Mucosa of descending colon (tissue), 3 donors: ENCODE measurements around the gene OBSCN. TPM values are rescaled to one million over a fixed set of nuclear protein-coding genes. Genes with fewer than 3 reads are reported as not detected.

Source experiments
- ATAC-seq: fragments of 200-7000 bp; cut with Tn5 transposase; one replicate; pipeline ENCODE4 v1.9.1; 2020; ENCODE audit warnings: mild to moderate bottlenecking, moderate library complexity
- DNase-seq, 3 donors: peaks; one replicate each; pipeline ENCODE4 v3.0.0-alpha.2; 2020
- H3K36me3 ChIP-seq: fragments of 200-600 bp; one replicate; pipeline ENCODE4 v1.8.0; 2021; ENCODE audit warnings: low read depth, mild to moderate bottlenecking
- H3K4me1 ChIP-seq: fragments of 200-600 bp; one replicate; pipeline ENCODE4 v1.8.0; 2021; ENCODE audit warnings: low read depth, mild to moderate bottlenecking
- H3K4me3 ChIP-seq: fragments of 200-600 bp; one replicate; pipeline ENCODE4 v1.8.0; 2021; ENCODE audit warnings: mild to moderate bottlenecking
- H3K9me3 ChIP-seq: fragments of 200-600 bp; one replicate; pipeline ENCODE4 v1.8.0; 2021; ENCODE audit warnings: mild to moderate bottlenecking
- intact Hi-C, 2 donors: fragments of 100-400 bp; cut with DNase I in 1 of 2; cut with micrococcal nuclease in 1 of 2; formaldehyde crosslinking; loops; one replicate each; pipeline versions ENCODE4 v1.11.0 to v1.11.1; 2022; cut with DNase I, micrococcal nuclease
- long read RNA-seq, 2 donors: library from polyadenylated mRNA; unstranded; transcript quantifications; one replicate each; pipeline ENCODE4 v2.0.0, GENCODE V29; 2019 to 2021
- total RNA-seq, 3 donors: library from RNA; stranded (reverse); fragmentation: NEBNext Ultra II Directional in 2 of 3; extraction: Animal tissue kit (Norgen Biotek cat#: 25700) in 2 of 3; gene quantifications; one replicate each; pipeline versions ENCODE4 v1.2.1 to v1.2.4, GENCODE V29; 2021 to 2023
- TF ChIP-seq, protein P1 (sequence below): fragments of 200-600 bp; IDR thresholded peaks from one replicate; pipeline ENCODE4 v1.8.0; 2022; ENCODE audit warnings: antibody characterized with exemption, mild to moderate bottlenecking
- donor health status: DM: no; HTN: no; CAD: no; lungs with moderate emphysema.
- donor health status: DM: no; HTN: no; CAD: no.
- donor health status: DM: no; HTN: yes; CAD: no.

OBSCN gene, protein sequence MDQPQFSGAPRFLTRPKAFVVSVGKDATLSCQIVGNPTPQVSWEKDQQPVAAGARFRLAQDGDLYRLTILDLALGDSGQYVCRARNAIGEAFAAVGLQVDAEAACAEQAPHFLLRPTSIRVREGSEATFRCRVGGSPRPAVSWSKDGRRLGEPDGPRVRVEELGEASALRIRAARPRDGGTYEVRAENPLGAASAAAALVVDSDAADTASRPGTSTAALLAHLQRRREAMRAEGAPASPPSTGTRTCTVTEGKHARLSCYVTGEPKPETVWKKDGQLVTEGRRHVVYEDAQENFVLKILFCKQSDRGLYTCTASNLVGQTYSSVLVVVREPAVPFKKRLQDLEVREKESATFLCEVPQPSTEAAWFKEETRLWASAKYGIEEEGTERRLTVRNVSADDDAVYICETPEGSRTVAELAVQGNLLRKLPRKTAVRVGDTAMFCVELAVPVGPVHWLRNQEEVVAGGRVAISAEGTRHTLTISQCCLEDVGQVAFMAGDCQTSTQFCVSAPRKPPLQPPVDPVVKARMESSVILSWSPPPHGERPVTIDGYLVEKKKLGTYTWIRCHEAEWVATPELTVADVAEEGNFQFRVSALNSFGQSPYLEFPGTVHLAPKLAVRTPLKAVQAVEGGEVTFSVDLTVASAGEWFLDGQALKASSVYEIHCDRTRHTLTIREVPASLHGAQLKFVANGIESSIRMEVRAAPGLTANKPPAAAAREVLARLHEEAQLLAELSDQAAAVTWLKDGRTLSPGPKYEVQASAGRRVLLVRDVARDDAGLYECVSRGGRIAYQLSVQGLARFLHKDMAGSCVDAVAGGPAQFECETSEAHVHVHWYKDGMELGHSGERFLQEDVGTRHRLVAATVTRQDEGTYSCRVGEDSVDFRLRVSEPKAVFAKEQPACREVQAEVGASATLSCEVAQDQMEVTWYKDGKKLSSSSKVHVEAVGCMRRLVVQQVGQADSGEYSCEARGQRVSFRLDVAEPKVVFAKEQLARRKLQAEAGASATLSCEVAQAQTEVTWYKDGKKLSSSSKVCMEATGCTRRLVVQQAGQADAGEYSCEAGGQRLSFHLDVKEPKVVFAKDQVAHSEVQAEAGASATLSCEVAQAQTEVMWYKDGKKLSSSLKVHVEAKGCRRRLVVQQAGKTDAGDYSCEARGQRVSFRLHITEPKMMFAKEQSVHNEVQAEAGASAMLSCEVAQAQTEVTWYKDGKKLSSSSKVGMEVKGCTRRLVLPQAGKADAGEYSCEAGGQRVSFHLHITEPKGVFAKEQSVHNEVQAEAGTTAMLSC (N-terminal part only)
- total RNA-seq: 10 to 100 TPM in 1 of 3 donors, 1 to 10 TPM in 2; 4.2 to 30.9 (median 7.5) TPM
- long read RNA-seq, donor 1, partial matches to known transcripts: 11 of 20 reads
- long read RNA-seq, donor 1, other reads (novel, unspliced or antisense): 8 of 20 reads
- long read RNA-seq, donor 2: 0 reads

DNA sequence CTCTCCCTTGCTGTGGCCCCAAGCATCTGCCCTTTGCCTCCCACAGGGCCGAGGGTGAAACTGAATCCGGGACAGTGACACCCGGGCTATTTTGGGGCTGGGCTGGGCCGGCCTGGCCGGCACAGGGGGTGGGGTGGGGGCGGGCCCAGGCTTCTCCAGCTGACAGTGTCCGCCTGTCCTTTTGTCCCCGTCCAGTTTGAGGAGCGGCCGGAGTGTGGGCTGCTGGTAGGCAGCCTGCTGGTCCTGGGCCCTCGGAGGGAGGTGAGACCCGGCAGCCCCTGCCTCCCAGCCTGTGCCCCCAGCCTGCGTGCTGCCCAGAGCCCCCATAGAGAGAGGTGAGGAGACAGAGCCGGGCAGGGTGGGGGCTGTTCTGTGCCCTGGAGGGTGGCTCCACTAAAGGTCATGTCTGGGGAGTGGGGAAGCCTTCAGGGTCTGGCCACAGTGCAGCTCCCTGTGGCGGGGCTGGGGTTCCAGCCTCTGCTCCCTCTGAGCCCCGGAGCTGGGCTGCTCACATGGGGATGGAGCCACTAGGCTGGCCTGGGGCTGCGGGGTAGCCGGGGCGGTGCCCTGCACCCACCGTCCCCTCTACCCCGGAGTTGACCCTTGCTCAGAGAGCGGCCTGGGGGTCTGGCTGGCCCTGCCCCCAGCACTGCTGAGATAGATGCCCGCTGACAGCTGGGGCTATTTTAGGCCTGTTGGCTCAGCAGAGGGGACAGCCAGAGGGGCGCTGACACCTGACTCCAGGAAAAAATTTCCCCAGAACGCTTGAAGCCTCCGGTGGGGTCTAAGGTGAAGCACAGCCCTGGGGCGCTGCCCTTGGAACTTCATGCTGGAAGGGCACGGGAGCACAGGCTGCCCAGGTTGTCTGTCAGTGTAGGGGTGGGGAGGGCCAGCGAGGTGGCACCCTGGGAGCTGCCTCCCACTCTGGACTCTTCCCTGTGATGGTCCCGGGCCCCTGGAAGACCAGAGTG is at the start of gene OBSCN:
Gene OBSCN (plus strand): TSS at position 194 of the 971 bp plus-strand sequence. CDS start 3,740 bp downstream, outside the sequence.
- Histone ChIP-seq H3K4me3 (no peak within 1 kb of the TSS), H3K9me3 (no peaks in the 10 kb centered on the region), H3K36me3 (no peaks in the 10 kb centered on the region), H3K4me1 (no peaks in the 10 kb centered on the region)
- TF ChIP-seq, protein P1, sequence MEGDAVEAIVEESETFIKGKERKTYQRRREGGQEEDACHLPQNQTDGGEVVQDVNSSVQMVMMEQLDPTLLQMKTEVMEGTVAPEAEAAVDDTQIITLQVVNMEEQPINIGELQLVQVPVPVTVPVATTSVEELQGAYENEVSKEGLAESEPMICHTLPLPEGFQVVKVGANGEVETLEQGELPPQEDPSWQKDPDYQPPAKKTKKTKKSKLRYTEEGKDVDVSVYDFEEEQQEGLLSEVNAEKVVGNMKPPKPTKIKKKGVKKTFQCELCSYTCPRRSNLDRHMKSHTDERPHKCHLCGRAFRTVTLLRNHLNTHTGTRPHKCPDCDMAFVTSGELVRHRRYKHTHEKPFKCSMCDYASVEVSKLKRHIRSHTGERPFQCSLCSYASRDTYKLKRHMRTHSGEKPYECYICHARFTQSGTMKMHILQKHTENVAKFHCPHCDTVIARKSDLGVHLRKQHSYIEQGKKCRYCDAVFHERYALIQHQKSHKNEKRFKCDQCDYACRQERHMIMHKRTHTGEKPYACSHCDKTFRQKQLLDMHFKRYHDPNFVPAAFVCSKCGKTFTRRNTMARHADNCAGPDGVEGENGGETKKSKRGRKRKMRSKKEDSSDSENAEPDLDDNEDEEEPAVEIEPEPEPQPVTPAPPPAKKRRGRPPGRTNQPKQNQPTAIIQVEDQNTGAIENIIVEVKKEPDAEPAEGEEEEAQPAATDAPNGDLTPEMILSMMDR: no peak
- DNase-seq (no peak), ATAC-seq (no peak)
- intact Hi-C loops: no loop called here

DNA sequence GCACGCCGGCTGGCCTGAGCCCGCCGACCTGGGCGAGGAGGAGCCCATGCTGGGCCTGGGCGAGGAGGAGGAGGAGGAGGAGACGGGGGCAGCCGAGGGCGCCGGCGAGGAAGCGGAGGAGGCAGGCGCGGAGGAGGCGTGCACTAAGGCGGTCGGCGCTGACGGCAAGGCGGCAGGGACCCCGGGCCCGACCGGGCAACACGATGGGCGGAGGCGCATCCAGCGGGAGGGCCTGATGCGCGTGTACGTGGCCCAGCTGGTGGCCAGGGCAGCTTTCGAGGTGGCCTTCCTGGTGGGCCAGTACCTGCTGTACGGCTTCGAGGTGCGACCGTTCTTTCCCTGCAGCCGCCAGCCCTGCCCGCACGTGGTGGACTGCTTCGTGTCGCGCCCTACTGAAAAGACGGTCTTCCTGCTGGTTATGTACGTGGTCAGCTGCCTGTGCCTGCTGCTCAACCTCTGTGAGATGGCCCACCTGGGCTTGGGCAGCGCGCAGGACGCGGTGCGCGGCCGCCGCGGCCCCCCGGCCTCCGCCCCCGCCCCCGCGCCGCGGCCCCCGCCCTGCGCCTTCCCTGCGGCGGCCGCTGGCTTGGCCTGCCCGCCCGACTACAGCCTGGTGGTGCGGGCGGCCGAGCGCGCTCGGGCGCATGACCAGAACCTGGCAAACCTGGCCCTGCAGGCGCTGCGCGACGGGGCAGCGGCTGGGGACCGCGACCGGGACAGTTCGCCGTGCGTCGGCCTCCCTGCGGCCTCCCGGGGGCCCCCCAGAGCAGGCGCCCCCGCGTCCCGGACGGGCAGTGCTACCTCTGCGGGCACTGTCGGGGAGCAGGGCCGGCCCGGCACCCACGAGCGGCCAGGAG is 49.5 kb upstream of the OBSCN start:
- intact Hi-C loops: no loop called here
- H3K9me3 ChIP-seq: no peaks in the 10 kb centered on the region
- TF ChIP-seq, protein P1: no peak
- H3K4me3 ChIP-seq: no peak overlapping the region
- peak in 2 of 3 donors; percentile 23 to 42 for DNase-seq
- H3K36me3 ChIP-seq: no peaks in the 10 kb centered on the region
- ATAC-seq: no peak
- peaks cover 3% of the 10 kb centered on the region for H3K4me1 ChIP-seq

DNA sequence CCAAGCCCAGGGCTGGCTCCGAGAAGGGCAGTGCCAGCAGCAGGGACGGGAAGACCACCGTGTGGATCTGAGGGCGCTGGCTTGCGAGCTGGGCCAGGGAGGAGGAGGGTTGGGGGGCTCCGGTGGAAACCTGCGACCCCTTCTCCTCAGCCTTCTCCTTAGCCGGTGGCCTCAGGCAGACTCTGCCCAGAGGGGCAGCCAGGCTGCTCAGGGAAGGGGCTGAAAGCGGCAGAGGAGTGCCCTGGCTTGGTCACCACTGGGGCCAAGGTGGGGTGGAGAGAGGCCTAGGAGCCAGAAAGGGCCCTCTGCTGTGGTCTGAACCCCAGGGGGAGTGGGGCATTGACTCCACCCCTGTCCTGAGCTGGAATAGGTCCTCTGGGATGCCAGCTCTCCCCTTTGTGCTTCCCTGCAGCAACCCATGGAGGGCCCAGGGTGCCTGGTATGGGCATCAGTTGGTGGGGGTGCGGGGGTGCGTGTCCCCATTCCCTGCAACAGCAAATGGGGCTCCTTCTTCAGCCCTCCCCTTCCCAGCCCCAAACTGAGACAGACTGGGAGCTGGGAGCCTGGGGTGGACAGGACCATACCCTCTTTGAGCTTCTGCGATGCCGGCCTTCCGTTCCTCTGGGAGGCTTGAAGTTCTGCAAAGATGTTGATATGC is 48.7 kb upstream of the OBSCN start:
- peaks cover 3% of the 10 kb centered on the region for H3K4me1 ChIP-seq
- no peaks in the 10 kb centered on the region for H3K9me3 ChIP-seq
- DNase-seq: peak in 1 of 3 donors; percentile 40
- no peaks in the 10 kb centered on the region for H3K36me3 ChIP-seq
- ATAC-seq: no peak
- H3K4me3 ChIP-seq: no peak overlapping the region
- intact Hi-C loops: no loop called here
- TF ChIP-seq, protein P1: no peak

DNA sequence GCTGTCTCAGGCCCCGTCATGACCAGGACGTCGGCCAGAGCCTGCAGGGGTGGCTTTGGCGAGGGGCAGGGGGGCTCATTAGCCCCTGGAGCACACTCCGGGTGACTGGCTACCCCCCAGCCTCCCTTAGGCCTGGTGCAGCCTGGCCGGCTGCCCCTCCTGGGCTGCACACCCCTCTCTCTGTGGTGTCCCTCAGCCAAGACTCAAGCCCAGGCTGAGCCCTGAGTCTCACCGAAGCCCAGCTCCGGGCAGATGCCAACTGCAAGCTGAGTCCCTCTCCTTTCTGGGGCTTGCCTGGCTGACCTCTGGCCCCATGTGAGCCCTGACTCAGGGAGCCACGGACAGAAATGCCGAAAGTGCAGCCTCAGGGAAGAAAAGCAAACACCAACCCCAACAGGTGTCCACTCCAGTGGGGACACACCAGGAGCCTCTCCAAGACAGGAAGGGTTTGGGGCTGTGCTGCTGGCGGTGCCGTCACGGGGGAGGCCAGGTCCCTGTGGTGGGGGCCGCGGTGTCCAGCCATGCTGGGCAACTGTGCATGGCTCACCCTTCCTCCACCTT is 47.6 kb upstream of the OBSCN start:
- no peaks in the 10 kb centered on the region for H3K9me3 ChIP-seq
- intact Hi-C loops: no loop called here
- no peak for ATAC-seq
- H3K36me3 ChIP-seq: no peaks in the 10 kb centered on the region
- peak in 2 of 3 donors; percentile 20 to 38 for DNase-seq
- H3K4me3 ChIP-seq: no peak overlapping the region
- TF ChIP-seq, protein P1: no peak
- H3K4me1 ChIP-seq: peaks cover 9% of the 10 kb centered on the region
